NK-92 treated with Interleukin-12 subunit alpha and Interleukin-12 subunit beta, amount 100 ng/mL, for 24 hours (cell line): ENCODE data around the gene AQP3.
"Not testable (repeated sequence)": the region's sequence is repeated elsewhere in the genome, so short reads cannot be mapped to it uniquely, and the experiment has no call there.

Experiments used
- DNase-seq: peaks from one replicate; lab custom pipeline; 2025; lab: John Stamatoyannopoulos, UW

AQP3 gene

GRCh38 chr9:33446946-33447798 lies at the start of gene AQP3:
Gene AQP3 (minus strand): TSS chr9:33447593. CDS start chr9:33447530, 63 bp downstream.
- no peak for DNase-seq

GRCh38 chr9:33493819-33494218 lies 46.4 kb upstream of the AQP3 start:
- not testable (repeated sequence) for DNase-seq

GRCh38 chr9:33489066-33489465 lies 41.7 kb upstream of the AQP3 start:
- DNase-seq = no peak

GRCh38 chr9:33485312-33485711 lies 37.9 kb upstream of the AQP3 start:
- not testable (repeated sequence) for DNase-seq

GRCh38 chr9:33480976-33481375 lies 33.6 kb upstream of the AQP3 start:
- DNase-seq = no peak

GRCh38 chr9:33480106-33480505 lies 32.7 kb upstream of the AQP3 start:
- no peak for DNase-seq

GRCh38 chr9:33476503-33476902 lies 29.1 kb upstream of the AQP3 start:
- DNase-seq = no peak

GRCh38 chr9:33475357-33475756 lies 28.0 kb upstream of the AQP3 start:
- no peak for DNase-seq

GRCh38 chr9:33473643-33474352 lies 26.4 kb upstream of the AQP3 start, which contains the start of gene NOL6:
Gene NOL6 (minus strand): TSS chr9:33473924. CDS start chr9:33473842, 82 bp downstream.
- DNase-seq = peak; percentile 95

- no peak for DNase-seq
These were observed 25.7 kb upstream of the AQP3 start for GRCh38 chr9:33472881-33473615.

GRCh38 chr9:33472171-33472880 lies 24.9 kb upstream of the AQP3 start:
- DNase-seq = no peak

GRCh38 chr9:33471361-33471760 lies 24.0 kb upstream of the AQP3 start:
- no peak for DNase-seq

- no peak for DNase-seq
These were observed 22.5 kb upstream of the AQP3 start for GRCh38 chr9:33469891-33470290.

GRCh38 chr9:33468797-33469621 lies 21.6 kb upstream of the AQP3 start:
- no peak for DNase-seq

GRCh38 chr9:33468215-33468730 lies 20.9 kb upstream of the AQP3 start:
- no peak for DNase-seq

GRCh38 chr9:33467526-33467925 lies 20.1 kb upstream of the AQP3 start:
- DNase-seq = no peak

- DNase-seq = peak; percentile 11
These were observed 19.4 kb upstream of the AQP3 start for GRCh38 chr9:33466565-33467495.

- DNase-seq = no peak
These were observed 18.5 kb upstream of the AQP3 start for GRCh38 chr9:33465596-33466564.
